ENCODE measurements around the gene NCBP1. TPM values are rescaled to one million over a fixed set of nuclear protein-coding genes. Genes with fewer than 3 reads are reported as not detected.
"Not testable (repeated sequence)": the region's sequence is repeated elsewhere in the genome, so short reads cannot be mapped to it uniquely, and the experiment has no call there.

Gene NCBP1
- total RNA-seq, 2 donors from 2014 or later = 36.9 to 41.2 TPM

DNA sequence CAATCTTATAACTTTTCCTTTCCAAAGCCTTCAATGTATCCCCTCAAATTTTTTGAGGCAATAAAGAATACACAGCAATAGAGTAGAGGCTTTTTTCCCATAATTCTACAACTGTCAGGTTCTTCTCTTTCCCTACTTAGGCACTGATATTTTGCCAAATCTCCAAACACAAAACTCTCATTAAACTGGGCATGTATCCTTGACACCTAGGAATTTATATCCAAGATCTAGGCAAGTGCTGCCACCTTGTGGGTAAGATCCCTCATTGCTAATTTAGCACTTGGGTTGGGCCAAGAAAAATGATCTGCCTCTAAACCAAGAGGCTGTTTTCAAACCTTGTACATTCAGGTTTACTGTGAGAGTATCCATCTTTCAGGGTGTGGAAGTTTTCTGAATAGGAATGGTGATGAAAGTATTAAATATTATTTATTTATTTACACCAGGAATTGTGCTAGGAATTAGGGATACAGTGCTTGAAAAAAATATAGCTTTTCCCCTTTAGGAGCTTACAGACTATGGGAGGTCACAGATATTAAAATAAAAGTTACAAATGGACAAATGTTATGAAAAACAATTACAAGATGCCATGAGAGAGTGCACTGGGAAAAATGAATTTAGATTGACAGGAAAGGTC lies 18.1 kb upstream of the NCBP1 start:
- ATAC-seq = no peak
- DNase-seq (ENCODE audit: low spot score in 2 of 2) = peak in 1 of 2 donors; percentile 63
- no peak overlapping the region for H3K27ac Mint-ChIP-seq
- no peaks in the 10 kb centered on the region for H3K9me3 Mint-ChIP-seq
- peaks cover 7 to 21% of the 10 kb centered on the region in 2 donors for H3K36me3 Mint-ChIP-seq

DNA sequence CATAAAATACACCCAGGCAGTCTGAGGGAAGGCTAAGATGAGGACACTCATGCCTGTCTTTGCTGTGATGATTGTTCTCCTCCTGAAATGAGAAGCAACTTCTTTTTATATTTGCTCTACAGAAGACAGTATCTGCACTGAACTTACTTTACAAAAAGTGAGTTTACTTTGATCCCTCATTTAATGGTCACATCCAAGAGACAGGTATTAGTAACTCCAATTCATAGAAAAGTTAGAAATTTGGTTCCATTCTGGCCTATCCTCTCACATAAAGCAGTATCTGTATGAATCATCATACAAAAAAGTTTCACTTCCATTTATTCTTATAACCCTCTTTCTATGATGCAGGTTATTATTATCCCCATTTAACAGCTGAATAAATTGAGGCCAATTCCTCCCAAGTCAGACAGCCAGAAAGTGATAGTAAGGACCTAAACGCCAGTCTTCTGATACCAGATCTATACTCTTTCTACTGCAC lies 15.6 kb upstream of the NCBP1 start:
- Mint-ChIP-seq H3K27ac (peak overlapping the region in 1 of 2 donors; percentile 10), H3K9me3 (no peaks in the 10 kb centered on the region), H3K36me3 (peaks cover 7 to 23% of the 10 kb centered on the region in 2 donors)
- peak; percentile 86 to 96 for ATAC-seq
- DNase-seq (ENCODE audit: low spot score in 2 of 2) = no peak

DNA sequence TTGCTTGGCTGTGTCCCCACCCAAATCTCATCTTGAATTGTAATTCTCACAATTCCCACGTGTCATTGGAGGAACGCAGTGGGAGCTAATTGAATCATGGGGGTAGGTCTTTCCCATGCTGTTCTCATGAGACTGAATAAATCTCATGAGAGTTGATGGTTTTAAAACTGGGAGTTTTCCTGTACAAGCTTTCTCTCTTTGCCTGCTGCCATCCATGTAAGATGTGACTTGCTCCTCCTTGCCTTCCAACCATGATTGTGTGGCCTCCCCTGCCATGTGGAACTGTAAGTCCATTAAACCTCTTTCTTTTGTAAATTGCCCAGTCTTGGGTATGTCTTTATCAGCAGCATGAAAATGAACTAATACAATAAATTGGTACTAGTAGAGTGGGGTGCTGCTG lies 13.6 kb upstream of the NCBP1 start:
- H3K36me3 Mint-ChIP-seq = peaks cover 7 to 28% of the 10 kb centered on the region in 2 donors
- H3K27ac Mint-ChIP-seq; ATAC-seq; H3K9me3 Mint-ChIP-seq; DNase-seq (ENCODE audit: low spot score in 2 of 2): not testable (repeated sequence)

DNA sequence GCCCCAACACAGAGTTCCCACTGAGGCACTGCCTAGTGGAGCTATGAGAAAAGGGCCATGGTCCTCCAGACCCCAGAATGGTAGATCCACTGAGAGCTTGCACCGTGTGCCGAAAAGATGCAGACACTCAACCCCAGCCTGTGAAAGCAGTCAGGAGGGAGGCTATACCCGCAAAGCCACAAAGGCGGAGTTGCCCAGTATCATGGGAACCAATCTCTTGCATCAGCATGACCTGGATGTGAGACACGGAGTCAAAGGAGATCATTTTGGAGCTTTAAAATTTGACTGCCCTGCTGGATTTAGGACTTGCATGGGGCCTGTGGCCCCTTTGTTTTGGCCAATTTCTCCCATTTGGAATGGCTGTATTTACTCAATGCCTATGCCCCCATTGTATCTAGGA lies 11.1 kb upstream of the NCBP1 start:
- ATAC-seq; H3K9me3 Mint-ChIP-seq; DNase-seq (ENCODE audit: low spot score in 2 of 2); H3K27ac Mint-ChIP-seq: not testable (repeated sequence)
- peaks cover 0 to 19% of the 10 kb centered on the region in 2 donors for H3K36me3 Mint-ChIP-seq

DNA sequence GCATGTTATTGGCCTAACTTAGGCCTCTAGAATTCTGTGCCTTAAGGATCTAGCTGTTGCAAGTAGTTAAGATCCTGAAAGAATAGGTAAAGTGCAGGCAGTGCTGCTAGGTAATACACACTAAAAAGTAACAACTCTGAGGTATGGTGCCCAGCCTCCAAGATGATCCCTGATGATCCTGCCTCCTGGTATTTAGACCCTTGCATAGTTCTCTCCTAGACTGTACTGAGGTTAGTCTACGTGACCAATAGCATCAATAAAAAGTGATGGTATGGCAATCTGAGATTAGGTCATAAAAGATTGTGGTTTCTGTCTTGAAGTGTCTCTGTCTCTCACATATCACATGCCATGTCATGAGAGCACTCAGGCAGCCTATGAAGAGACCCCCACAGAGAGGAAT lies 9.7 kb upstream of the NCBP1 start:
- H3K36me3 Mint-ChIP-seq = peaks cover 0 to 14% of the 10 kb centered on the region in 2 donors
- ATAC-seq (peak in 1 of 2 donors; percentile 38), DNase-seq (ENCODE audit: low spot score in 2 of 2) (no peak)
- no peak overlapping the region for H3K27ac Mint-ChIP-seq
- no peaks in the 10 kb centered on the region for H3K9me3 Mint-ChIP-seq

DNA sequence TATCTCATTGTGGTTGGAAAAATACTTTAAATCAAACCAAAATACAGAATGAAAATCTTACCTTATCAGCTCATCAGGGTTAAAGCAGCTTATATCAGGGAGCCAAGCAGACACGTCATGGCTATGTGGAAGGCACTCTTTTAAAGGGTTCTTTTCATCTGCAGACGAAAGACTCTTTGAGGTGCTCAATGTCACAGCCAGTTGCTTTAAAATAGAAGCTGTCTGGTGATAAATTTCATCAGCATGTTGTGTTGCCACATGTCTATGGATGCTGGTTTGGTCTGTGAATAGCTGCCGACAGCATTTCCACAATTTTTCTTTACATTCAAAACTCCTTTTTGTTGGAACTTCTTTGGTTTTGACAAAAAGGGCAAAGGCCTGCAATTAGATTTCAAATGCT lies 8.0 kb upstream of the NCBP1 start:
- ATAC-seq = no peak
- no peak for DNase-seq (ENCODE audit: low spot score in 2 of 2)
- Mint-ChIP-seq H3K27ac (no peak overlapping the region), H3K36me3 (peaks cover 0 to 7% of the 10 kb centered on the region in 2 donors), H3K9me3 (no peaks in the 10 kb centered on the region)

DNA sequence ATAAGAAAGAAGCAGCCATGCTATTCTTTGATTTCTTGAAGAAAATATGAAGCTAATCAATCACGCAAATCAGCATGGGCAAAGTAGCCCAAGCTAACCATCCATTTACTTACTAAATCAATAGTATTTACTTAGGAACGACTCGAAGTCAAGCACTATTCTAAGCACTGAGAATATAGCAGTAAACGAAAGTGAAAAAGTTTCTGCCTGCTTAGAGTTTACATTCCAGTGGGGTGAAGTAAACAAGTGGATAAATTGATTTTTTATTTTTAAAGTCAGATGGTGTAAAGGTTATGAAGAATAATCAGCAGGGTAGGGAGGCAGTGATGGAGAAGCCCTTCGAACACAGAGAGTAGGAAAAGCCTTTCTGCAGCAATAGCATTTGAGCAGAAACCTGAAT lies 6.0 kb upstream of the NCBP1 start:
- H3K36me3 Mint-ChIP-seq = peaks cover 4 to 10% of the 10 kb centered on the region in 2 donors
- no peak for ATAC-seq
- no peak for DNase-seq (ENCODE audit: low spot score in 2 of 2)
- no peak overlapping the region for H3K27ac Mint-ChIP-seq
- H3K9me3 Mint-ChIP-seq = no peaks in the 10 kb centered on the region

DNA sequence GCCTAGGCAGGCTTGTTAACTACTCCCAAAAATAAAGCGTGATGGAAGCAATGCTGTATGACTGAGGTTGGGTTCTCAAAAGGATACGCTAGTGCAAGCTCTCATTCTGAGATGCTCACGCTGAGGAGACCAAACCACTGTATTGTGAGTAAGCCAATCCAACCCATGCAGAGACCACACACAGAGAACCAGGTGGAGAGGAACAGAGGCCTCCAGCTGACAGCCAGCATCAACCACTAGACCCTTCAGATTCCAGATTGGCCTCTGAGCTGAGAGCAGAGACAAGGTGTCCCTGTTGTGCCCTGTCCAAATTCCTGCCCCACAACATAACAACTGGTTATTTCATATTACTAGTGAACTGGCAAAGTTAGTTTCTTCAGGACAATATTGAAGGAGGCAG lies 5.0 kb upstream of the NCBP1 start:
- no peak for DNase-seq (ENCODE audit: low spot score in 2 of 2)
- Mint-ChIP-seq H3K36me3 (peaks cover 5 to 8% of the 10 kb centered on the region in 2 donors), H3K27ac (no peak overlapping the region), H3K9me3 (no peaks in the 10 kb centered on the region)
- ATAC-seq = no peak

DNA sequence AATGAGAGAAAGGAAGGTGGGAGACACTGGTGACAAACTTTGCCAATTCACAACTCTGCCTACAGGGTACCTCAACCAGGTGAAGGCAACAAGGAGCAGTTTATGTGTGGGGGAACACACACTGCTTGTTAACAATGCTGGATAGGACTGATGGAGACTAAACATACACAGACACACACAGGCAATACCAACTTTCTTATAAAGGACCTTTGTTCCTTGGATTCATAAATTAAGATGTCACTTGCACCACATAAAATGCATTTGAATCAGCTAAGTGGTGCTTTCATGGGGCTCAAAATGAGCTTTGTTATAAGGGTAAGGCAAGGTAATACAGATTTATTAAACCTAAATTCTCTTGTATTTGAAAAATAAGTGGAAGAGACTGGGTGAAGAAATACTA lies 4.5 kb upstream of the NCBP1 start:
- ATAC-seq = no peak
- Mint-ChIP-seq H3K9me3 (no peaks in the 10 kb centered on the region), H3K27ac (no peak overlapping the region), H3K36me3 (peaks cover 5 to 13% of the 10 kb centered on the region in 2 donors)
- no peak for DNase-seq (ENCODE audit: low spot score in 2 of 2)

DNA sequence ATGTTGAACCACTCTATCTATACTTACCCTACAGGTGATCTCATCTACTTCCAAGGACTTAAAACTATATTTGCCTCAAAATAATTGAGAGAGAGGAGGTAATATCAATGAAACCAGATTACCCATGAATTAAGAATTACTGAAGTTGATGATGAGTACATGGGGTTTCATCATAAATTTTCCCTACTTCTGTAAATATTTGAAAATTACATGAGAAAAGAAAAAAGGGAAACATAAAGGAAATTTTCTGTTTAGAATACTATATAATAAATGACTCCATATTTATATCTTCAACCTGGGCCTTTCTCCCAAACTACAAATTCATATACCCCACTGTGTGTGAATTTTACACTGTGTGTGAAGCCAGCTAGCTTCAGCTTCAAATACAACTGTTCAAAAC lies 3.0 kb upstream of the NCBP1 start:
- ATAC-seq = no peak
- H3K27ac Mint-ChIP-seq = no peak overlapping the region
- H3K36me3 Mint-ChIP-seq = peaks cover 7 to 23% of the 10 kb centered on the region in 2 donors
- no peak for DNase-seq (ENCODE audit: low spot score in 2 of 2)
- H3K9me3 Mint-ChIP-seq = no peaks in the 10 kb centered on the region

DNA sequence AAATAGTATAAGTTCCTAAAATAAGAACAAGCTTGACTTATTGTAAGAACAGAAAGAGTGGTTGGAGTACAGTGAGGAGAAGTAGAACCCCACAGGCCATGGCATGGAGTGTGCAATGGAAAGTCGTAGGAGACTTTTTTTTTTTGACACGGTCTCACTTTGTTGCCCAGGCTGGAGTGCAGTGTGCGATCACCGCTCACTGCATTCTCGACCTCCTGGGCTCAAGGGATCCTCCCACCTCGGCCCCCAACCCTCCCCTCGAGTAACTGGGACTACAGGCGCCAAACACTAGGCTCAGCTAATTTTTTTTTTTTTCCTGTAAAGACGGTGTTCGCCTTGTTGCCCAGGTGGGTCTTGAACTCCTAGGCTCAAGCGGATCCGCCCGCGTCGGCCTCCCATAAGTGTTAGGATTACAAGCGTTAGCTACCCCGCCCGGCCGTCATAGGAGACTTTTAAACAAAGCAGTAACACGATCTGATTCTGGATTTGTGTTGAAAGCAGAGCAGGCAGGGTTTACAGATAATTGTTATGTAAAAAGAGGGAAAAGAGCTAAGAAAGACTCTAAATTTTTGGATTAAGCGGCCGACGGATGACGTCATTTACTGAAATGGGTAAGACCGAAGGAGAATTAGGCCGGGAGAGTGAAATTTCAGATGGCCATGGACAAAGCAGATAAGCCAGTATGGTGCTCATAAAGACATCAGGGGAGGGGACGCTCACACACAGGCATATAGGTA lies 1.2 kb upstream of the NCBP1 start:
- H3K9me3 Mint-ChIP-seq = no peaks in the 10 kb centered on the region
- DNase-seq (ENCODE audit: low spot score in 2 of 2) (no peak), ATAC-seq (no peak)
- peak overlapping the region; percentile 98 to 99 for H3K27ac Mint-ChIP-seq
- H3K36me3 Mint-ChIP-seq = peaks cover 11 to 26% of the 10 kb centered on the region in 2 donors

DNA sequence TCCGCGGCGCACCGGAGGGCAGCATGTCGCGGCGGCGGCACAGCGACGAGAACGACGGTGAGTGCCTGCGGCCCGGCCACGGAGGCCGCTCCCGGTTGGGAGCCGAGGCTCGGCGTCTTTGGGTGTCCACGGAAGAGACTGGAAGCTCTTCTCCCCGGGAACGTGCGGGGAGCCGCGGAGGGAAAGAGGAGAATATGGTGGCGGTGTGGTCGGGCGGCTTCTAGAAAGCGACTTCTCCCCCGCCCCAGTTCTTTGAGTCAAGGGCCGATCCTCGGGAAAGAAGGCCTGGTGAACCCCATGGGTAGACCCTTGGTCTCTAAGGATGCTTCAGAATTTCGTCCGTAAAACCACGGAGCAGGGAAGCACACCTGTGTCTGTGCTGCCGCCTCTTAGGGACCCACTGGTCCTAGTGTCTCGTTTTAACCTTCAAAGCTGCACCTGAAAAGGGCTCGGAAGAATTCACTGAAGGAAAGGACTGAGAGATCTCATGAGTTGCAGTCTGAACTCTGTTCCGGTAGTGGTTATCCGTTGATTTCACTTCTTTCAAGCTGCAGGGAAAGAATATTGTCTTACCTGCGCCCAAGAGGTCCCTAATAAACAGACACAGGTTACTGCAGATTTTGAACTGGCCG lies 354 bp downstream of the NCBP1 start:
- no peaks in the 10 kb centered on the region for H3K9me3 Mint-ChIP-seq
- H3K36me3 Mint-ChIP-seq = peaks cover 11 to 26% of the 10 kb centered on the region in 2 donors
- DNase-seq (ENCODE audit: low spot score in 2 of 2) = peak in 1 of 2 donors; percentile 16
- peak overlapping the region; percentile 95 to 98 for H3K27ac Mint-ChIP-seq
- no peak for ATAC-seq

DNA sequence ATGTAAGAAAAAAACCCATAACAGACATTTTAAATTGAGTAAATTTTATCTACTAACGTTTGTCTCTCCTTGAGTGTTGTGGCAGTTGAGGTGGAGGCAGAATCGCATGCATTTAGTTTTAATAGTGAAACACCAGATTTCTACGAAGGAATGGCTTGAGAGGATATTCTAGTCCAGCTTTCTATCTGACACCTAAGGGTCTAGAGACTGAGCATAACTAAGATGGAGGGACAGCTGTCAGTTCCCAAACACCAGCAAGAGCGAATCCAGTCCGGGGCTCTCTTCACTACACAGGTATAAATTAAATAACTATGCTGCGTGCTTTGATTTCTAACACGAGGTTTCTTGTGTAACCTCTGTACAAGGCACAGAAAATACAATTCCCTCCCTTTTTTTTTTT lies 1.4 kb downstream of the NCBP1 start:
- no peak for ATAC-seq
- Mint-ChIP-seq H3K36me3 (peaks cover 11 to 26% of the 10 kb centered on the region in 2 donors), H3K9me3 (no peaks in the 10 kb centered on the region), H3K27ac (peak overlapping the region; percentile 91 to 98)
- no peak for DNase-seq (ENCODE audit: low spot score in 2 of 2)

DNA sequence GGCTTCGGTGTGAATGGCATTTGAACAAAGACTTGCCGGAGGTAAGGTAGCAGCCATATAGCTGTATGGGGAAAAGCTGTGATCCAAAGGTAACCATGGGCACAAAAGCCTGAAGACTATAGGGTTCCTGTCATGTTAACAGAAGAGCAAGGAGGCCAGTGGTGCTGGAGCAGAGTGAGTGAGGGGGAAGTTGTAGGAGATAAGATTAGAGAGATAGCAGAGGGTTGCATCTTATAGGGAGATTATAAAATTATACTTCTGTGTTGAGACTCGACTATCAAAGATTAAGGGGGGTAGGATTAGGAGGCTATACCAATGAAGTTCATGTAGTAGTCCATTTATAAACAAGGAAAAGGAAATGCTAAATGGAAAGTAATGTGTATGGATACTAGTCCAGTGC lies 3.3 kb downstream of the NCBP1 start:
- peak overlapping the region in 1 of 2 donors; percentile 69 for H3K27ac Mint-ChIP-seq
- H3K36me3 Mint-ChIP-seq = peaks cover 11 to 26% of the 10 kb centered on the region in 2 donors
- no peaks in the 10 kb centered on the region for H3K9me3 Mint-ChIP-seq
- ATAC-seq = no peak
- DNase-seq (ENCODE audit: low spot score in 2 of 2) = no peak

DNA sequence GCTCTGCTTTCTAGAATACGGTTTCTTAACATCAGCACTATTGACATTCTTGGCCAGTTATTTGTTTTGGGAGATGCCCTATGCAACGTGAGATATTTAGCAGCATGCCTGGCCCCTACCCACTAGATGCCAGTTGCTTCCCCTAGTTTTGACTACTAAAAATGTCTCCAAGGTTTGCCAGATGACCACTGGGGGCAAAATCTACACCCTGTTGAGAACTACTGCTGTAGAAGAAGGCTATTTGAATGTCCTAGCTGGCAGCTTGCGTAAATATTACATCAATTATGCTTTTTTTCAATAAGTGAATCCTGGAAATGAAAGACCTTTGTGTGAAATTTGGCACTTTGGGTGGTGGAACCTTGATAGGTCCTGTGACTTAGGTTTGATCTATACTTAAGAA lies 5.0 kb downstream of the NCBP1 start:
- Mint-ChIP-seq H3K9me3 (no peaks in the 10 kb centered on the region), H3K36me3 (peaks cover 11 to 19% of the 10 kb centered on the region in 2 donors), H3K27ac (no peak overlapping the region)
- no peak for DNase-seq (ENCODE audit: low spot score in 2 of 2)
- ATAC-seq = no peak

DNA sequence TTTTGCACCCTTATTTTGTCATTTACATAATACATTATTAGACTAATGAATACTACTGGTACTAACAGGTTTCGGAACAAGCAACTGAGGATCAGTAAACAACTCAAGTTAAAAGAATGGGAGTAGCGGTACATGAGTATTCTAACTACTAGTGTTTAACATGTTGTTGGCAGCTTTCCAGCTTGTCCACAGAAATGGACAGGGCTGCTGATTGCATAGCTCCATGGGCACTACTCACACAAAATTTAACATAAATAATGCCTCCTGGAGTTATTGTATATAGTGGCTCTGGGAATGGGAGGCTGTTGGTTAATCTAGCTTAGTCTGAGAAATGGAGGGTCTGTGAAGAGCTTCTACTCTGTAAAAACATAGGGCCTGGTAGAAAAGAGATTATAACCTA lies 6.7 kb downstream of the NCBP1 start:
- no peak for DNase-seq (ENCODE audit: low spot score in 2 of 2)
- no peak for ATAC-seq
- peaks cover 4 to 12% of the 10 kb centered on the region in 2 donors for H3K36me3 Mint-ChIP-seq
- H3K9me3 Mint-ChIP-seq = no peaks in the 10 kb centered on the region
- peak overlapping the region in 1 of 2 donors; percentile 12 for H3K27ac Mint-ChIP-seq

DNA sequence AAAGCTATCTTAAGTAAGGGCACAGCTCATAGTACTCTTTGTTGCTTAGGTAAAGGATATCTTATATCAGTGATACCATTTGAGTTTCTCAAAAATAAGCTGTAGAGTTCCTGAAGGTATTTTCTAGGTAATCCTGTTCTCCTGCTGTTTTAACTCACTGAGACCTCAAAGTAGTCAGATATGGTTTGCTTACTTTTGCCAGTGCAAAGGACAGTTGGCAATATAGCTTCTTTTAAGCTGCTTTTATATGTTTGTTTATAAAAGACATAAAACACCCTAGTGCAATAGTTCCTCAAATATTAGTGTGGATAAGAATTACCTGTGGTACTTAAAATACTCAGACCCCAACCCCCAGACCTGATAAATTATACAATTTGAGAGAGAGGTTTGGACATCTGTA lies 12.1 kb downstream of the NCBP1 start:
- Mint-ChIP-seq H3K27ac (no peak overlapping the region), H3K36me3 (peaks cover 0 to 11% of the 10 kb centered on the region in 2 donors), H3K9me3 (no peaks in the 10 kb centered on the region)
- ATAC-seq (no peak), DNase-seq (ENCODE audit: low spot score in 2 of 2) (no peak)
